ENCODE measurements around the gene VEGFD. TPM values are rescaled to one million over a fixed set of nuclear protein-coding genes. Genes with fewer than 3 reads are reported as not detected.

Gene VEGFD
- polyA plus RNA-seq, 1 experiment, result 0.43 TPM

DNA sequence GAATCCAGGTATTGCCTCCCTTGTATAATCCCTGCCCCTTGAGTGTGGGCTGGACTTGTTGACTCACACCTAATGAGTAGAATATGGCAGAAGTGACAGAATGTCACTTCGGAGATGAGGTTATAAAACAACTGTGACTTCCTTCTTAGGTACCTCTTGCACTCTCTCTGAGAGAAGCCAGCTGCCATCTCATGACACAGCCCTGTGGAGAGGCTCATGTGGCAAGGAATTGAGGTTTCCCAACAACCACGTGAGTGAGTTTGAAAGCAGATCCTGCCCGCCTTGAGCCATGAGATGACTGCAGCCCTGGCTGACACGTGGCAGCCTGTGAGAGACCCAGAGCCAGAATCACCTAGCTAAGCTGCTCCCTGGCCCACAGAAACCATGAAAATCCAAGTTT, 82.3 kb downstream of the VEGFD start:
- H3K27me3 ChIP-seq (ENCODE audit: control insufficient read depth, insufficient read depth, low read length), result no peaks in the 10 kb centered on the region
- CTCF ChIA-PET, result interaction anchor here (1.2 to 2.0 kb wide), 2 partner anchors 10 to 48 kb away, joined by 5 to 7 read pairs; no protein-coding TSS in a partner anchor
- POLR2A ChIA-PET, result no interaction called here
- H3K27ac ChIP-seq (ENCODE audit: low read depth, low read length), result no peak overlapping the region
- TF ChIP-seq CTCF (IDR thresholded peaks at IDR 0.05; ENCODE audit: low read depth, low read length), result no peak
- no peaks in the 10 kb centered on the region for H3K9me3 ChIP-seq (ENCODE audit: control insufficient read depth, insufficient read depth, low read length)
- no peak overlapping the region for H3K4me3 ChIP-seq (ENCODE audit: low read depth, low read length)
- DNase-seq (ENCODE audit: low read depth, low spot score), result no peak

- H3K9me3 ChIP-seq (ENCODE audit: control insufficient read depth, insufficient read depth, low read length), result no peaks in the 10 kb centered on the region
- peak; percentile 49 for TF ChIP-seq CTCF (IDR thresholded peaks at IDR 0.05; ENCODE audit: low read depth, low read length)
- DNase-seq (ENCODE audit: low read depth, low spot score), result no peak
- H3K27me3 ChIP-seq (ENCODE audit: control insufficient read depth, insufficient read depth, low read length), result no peaks in the 10 kb centered on the region
- no peak overlapping the region for H3K27ac ChIP-seq (ENCODE audit: low read depth, low read length)
- no peak overlapping the region for H3K4me3 ChIP-seq (ENCODE audit: low read depth, low read length)
- ChIA-PET CTCF (interaction anchor here (0.6 to 2.1 kb wide), 10 partner anchors 10 to 265 kb away, joined by 3 to 10 read pairs (median 4); no protein-coding TSS in a partner anchor), POLR2A (no interaction called here)
Observed at GRCh38 chrX:15299941-15300851, 84.0 kb downstream of the VEGFD start.

- H3K27me3 ChIP-seq (ENCODE audit: control insufficient read depth, insufficient read depth, low read length), result no peaks in the 10 kb centered on the region
- no peak for DNase-seq (ENCODE audit: low read depth, low spot score)
- no peaks in the 10 kb centered on the region for H3K9me3 ChIP-seq (ENCODE audit: control insufficient read depth, insufficient read depth, low read length)
- ChIA-PET POLR2A (no interaction called here), CTCF (interaction anchor here (2.1 kb wide), 1 partner anchor 29 kb away, joined by 5 read pairs; no protein-coding TSS in a partner anchor)
- H3K4me3 ChIP-seq (ENCODE audit: low read depth, low read length), result no peak overlapping the region
- TF ChIP-seq CTCF (IDR thresholded peaks at IDR 0.05; ENCODE audit: low read depth, low read length), result no peak
- no peak overlapping the region for H3K27ac ChIP-seq (ENCODE audit: low read depth, low read length)
Observed at GRCh38 chrX:15298780-15299179, 85.4 kb downstream of the VEGFD start.

DNA sequence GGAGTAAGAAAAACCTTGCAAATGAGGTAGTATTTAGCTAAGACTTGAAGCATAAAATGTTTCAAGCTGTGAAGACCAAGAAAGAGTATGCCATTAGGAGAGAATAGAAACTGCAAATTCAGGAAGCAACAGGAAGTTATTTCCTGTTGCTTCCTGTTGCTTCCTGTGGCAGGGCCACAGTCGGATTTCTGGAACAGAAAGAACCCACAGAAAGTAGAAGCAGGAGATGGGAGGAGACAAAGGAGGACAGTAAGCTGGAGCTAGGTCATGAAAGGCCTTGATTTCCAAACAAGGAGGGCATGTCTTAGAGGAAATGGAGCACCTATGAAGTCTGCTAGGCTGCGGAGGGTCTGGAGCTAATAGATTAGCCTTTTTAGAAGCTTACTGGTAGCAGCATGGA, 86.0 kb downstream of the VEGFD start:
- TF ChIP-seq CTCF (IDR thresholded peaks at IDR 0.05; ENCODE audit: low read depth, low read length), result no peak
- Histone ChIP-seq H3K4me3 (ENCODE audit: low read depth, low read length) (no peak overlapping the region), H3K27ac (ENCODE audit: low read depth, low read length) (no peak overlapping the region), H3K9me3 (ENCODE audit: control insufficient read depth, insufficient read depth, low read length) (no peaks in the 10 kb centered on the region), H3K27me3 (ENCODE audit: control insufficient read depth, insufficient read depth, low read length) (no peaks in the 10 kb centered on the region)
- ChIA-PET POLR2A (no interaction called here), CTCF (no interaction called here)
- no peak for DNase-seq (ENCODE audit: low read depth, low spot score)

Other genes with a start within 250 kb of the VEGFD start
- 0.22 and 0.35 TPM in 2 replicates for gene ASB9, start 114.3 kb downstream of the VEGFD start, polyA plus RNA-seq (2011; rRNA removed)
- not detected in 2 replicates for gene ASB11, start 68.8 kb downstream of the VEGFD start, polyA plus RNA-seq (2011; rRNA removed)
- 3.1 and 4.2 TPM in 2 replicates for gene PIGA, start 48.9 kb downstream of the VEGFD start, polyA plus RNA-seq (2011; rRNA removed)
- gene PIR, start 108.9 kb upstream of the VEGFD start, polyA plus RNA-seq (2011; rRNA removed), result 35.2 and 42.5 TPM in 2 replicates
- not detected in 2 replicates for gene BMX, start 116.4 kb upstream of the VEGFD start, polyA plus RNA-seq (2011; rRNA removed)
- 0.02 TPM in 1 of 2 replicates, not detected in the other for gene ACE2, start 216.5 kb upstream of the VEGFD start, polyA plus RNA-seq (2011; rRNA removed)